Naive thymus-derived CD4-positive, alpha-beta T cell (primary cell): Measurements from ENCODE around the gene RAB40C. TPM values are rescaled to one million over a fixed set of nuclear protein-coding genes. Genes with fewer than 3 reads are reported as not detected.

Experiments
- ATAC-seq: fragments of 150-1000 bp; cut with Tn5 transposase; 2 replicates; pipeline ENCODE4 v1.10.0; 2021; ENCODE audit warnings: mild to moderate bottlenecking, moderate library complexity
- CTCF ChIA-PET: fragments of 350-600 bp; sonication (Branson Sonifier 250); formaldehyde crosslinking; loops from one replicate; lab custom pipeline; 2021; ENCODE audit warnings: antibody characterized with exemption; lab: Charles Lee
- POLR2A ChIA-PET: fragments of 350-600 bp; sonication (Branson Sonifier 250); formaldehyde crosslinking; loops from one replicate; lab custom pipeline; 2021; ENCODE audit warnings: antibody characterized with exemption, inconsistent platforms; lab: Charles Lee
- DNase-seq, 9 donors: peaks; one replicate each; pipeline versions ENCODE4 v3.0.0 to v3.0.0-alpha.2; 2020 to 2022; ENCODE audit warnings: mixed read lengths in 1 of 9
- H3K27ac ChIP-seq: one replicate; pipeline ENCODE4 v1.7.0; 2013; ENCODE audit warnings: mild to moderate bottlenecking, low read depth, low read length, moderate library complexity
- H3K27me3 ChIP-seq, 2 donors: one replicate each; pipeline ENCODE4 v1.7.0; 2013; ENCODE audit warnings: low read length in 2 of 2, mild to moderate bottlenecking in 2 of 2, moderate library complexity in 2 of 2; ENCODE audit not compliant: control insufficient read depth in 2 of 2, insufficient read depth in 2 of 2
- H3K36me3 ChIP-seq, 3 experiments: 1 replicate in 2 of 3; 2 replicates in 1 of 3; pipeline ENCODE4 v1.7.0; 2013; ENCODE audit warnings: low read length in 3 of 3, mild to moderate bottlenecking in 3 of 3, moderate library complexity in 1 of 3; ENCODE audit not compliant: insufficient read depth in 3 of 3, control insufficient read depth in 2 of 3
- H3K4me1 ChIP-seq, 2 donors: one replicate each; pipeline ENCODE4 v1.7.0; 2013; ENCODE audit warnings: low read length in 2 of 2, mild to moderate bottlenecking in 2 of 2, moderate library complexity in 1 of 2; ENCODE audit not compliant: control insufficient read depth in 2 of 2, insufficient read depth in 2 of 2
- H3K4me3 ChIP-seq: 2 replicates; pipeline ENCODE4 v1.7.0; 2013; ENCODE audit warnings: mild to moderate bottlenecking, low read length
- H3K9me3 ChIP-seq, 3 experiments: 1 replicate in 2 of 3; 2 replicates in 1 of 3; pipeline ENCODE4 v1.7.0; 2013; ENCODE audit warnings: low read length in 3 of 3; ENCODE audit not compliant: control insufficient read depth in 2 of 3
- H3K27ac Mint-ChIP-seq, 9 donors: one replicate each; pipeline ENCODE4 v1.8.0; 2020 to 2022; ENCODE audit warnings: mixed read lengths in 9 of 9, mild to moderate bottlenecking in 8 of 9, moderate library complexity in 5 of 9, inconsistent platforms in 2 of 9
- H3K27me3 Mint-ChIP-seq, 5 donors: one replicate each; pipeline ENCODE4 v1.8.0; 2021 to 2022; ENCODE audit warnings: mixed read lengths in 5 of 5, mild to moderate bottlenecking in 1 of 5
- H3K36me3 Mint-ChIP-seq, 5 donors: one replicate each; pipeline ENCODE4 v1.8.0; 2020 to 2022; ENCODE audit warnings: mixed read lengths in 5 of 5, mild to moderate bottlenecking in 3 of 5, inconsistent platforms in 1 of 5
- H3K4me1 Mint-ChIP-seq, 7 donors: one replicate each; pipeline ENCODE4 v1.8.0; 2020 to 2022; ENCODE audit warnings: mixed read lengths in 7 of 7, mild to moderate bottlenecking in 3 of 7, inconsistent platforms in 1 of 7
- H3K4me3 Mint-ChIP-seq, 10 donors: one replicate each; pipeline ENCODE4 v1.8.0; 2020 to 2022; ENCODE audit warnings: mild to moderate bottlenecking in 10 of 10, mixed read lengths in 10 of 10, moderate library complexity in 6 of 10, inconsistent platforms in 2 of 10
- H3K9me3 Mint-ChIP-seq, 11 donors: one replicate each; pipeline ENCODE4 v1.8.0; 2020 to 2022; ENCODE audit warnings: mixed read lengths in 11 of 11, mild to moderate bottlenecking in 4 of 11, inconsistent platforms in 1 of 11, moderate library complexity in 1 of 11
- intact Hi-C, 2 donors: fragments of 100-400 bp; cut with micrococcal nuclease; formaldehyde crosslinking; loops; one replicate each; pipeline ENCODE4 v1.15.1; 2023
- polyA plus RNA-seq, 2 donors: library from polyadenylated mRNA; unstranded; fragments of 300-500 nt; fragmentation: Illumina TruSeq; gene quantifications; one replicate each; pipeline ENCODE4 v1.2.3, GENCODE V29; 2021
- total RNA-seq, 6 experiments: library from RNA in 5 of 6; stranded (reverse) in 5 of 6; gene quantifications; 1 replicate in 5 of 6; 2 replicates in 1 of 6; pipeline ENCODE4 v1.2.3 and lab custom pipeline; 2021 to 2026

The RAB40C gene
- total and polyA plus RNA-seq, 7 experiments from 2014 or later: 7.9 to 23.2 (median 17.5) TPM

GRCh38 chr16:659618-660017, 69.8 kb downstream of the RAB40C start:
- Mint-ChIP-seq H3K27ac (no peak overlapping the region), H3K9me3 (no peaks in the 10 kb centered on the region), H3K4me1 (peaks cover 0 to 9% (median 4%) of the 10 kb centered on the region in 7 donors), H3K4me3 (no peak overlapping the region), H3K36me3 (no peaks in the 10 kb centered on the region), H3K27me3 (no peaks in the 10 kb centered on the region)
- Histone ChIP-seq H3K27ac (no peak overlapping the region), H3K4me3 (no peak overlapping the region), H3K4me1 (peaks cover 0 to 7% of the 10 kb centered on the region in 2 donors), H3K36me3 (no peaks in the 10 kb centered on the region), H3K27me3 (no peaks in the 10 kb centered on the region), H3K9me3 (no peaks in the 10 kb centered on the region)
- ChIA-PET POLR2A (no interaction called here), CTCF (interaction anchor here (0.6 kb wide), 1 partner anchor 67 kb away, joined by 3 read pairs; the partner anchor contains the start of gene HAGHL)
- DNase-seq (no peak), ATAC-seq (no peak)
- intact Hi-C loops: loop anchor here in 1 of 2 donors (2.0 kb wide), 3 partner anchors 19 to 307 kb away; partner anchors contain the start of genes AXIN1 and METTL26

- Histone ChIP-seq H3K27me3 (no peaks in the 10 kb centered on the region), H3K36me3 (no peaks in the 10 kb centered on the region), H3K4me1 (peaks cover 0 to 7% of the 10 kb centered on the region in 2 donors), H3K4me3 (no peak overlapping the region), H3K9me3 (no peaks in the 10 kb centered on the region), H3K27ac (peak overlapping the region; percentile 3)
- peaks cover 0 to 9% (median 4%) of the 10 kb centered on the region in 7 donors for H3K4me1 Mint-ChIP-seq
- no peaks in the 10 kb centered on the region for H3K27me3 Mint-ChIP-seq
- intact Hi-C loops: loop anchor here in 1 of 2 donors (2.0 kb wide), 3 partner anchors 19 to 307 kb away; partner anchors contain the start of genes AXIN1 and METTL26
- H3K27ac Mint-ChIP-seq: no peak overlapping the region
- DNase-seq (no peak), ATAC-seq (no peak)
- no peak overlapping the region for H3K4me3 Mint-ChIP-seq
- no peaks in the 10 kb centered on the region for H3K9me3 Mint-ChIP-seq
- POLR2A ChIA-PET: no interaction called here
- CTCF ChIA-PET: no interaction called here
- no peaks in the 10 kb centered on the region for H3K36me3 Mint-ChIP-seq
These were observed 70.2 kb downstream of the RAB40C start for GRCh38 chr16:660132-660458.

DNA sequence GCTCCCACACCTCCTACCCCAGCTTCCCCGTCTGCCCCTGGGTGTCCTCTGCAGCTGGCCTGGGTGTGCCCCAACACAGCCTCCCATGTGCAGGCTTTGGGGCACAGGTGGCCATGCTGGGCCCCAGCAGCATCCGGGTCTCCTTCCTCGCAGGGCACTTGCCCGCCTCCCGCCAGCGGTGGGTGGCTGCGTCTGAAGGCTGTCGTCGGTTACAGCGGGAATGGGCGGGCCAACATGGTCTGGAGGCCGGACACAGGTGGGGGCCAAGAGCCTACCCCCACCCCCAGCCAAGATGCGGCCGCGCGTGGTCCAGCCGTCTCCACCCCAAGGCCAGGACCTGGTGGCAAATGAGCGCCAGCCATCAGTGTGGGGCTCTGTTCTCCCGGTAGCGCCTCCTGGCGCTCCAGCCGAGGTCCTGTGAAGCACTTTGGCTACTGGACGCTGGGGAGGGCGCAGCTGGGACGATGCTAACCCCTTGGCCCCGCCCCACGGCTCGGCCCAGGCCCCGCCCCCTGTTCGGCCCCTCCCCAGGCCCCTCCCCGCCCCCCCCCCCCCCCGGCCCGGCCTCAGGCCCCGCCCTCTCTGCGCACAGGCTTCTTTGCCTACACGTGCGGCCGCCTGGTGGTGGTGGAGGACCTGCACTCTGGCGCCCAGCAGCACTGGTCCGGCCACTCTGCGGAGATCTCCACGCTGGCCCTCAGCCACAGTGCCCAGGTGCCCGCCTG, 70.8 kb downstream of the RAB40C start:
- Mint-ChIP-seq H3K4me1 (peaks cover 0 to 9% (median 4%) of the 10 kb centered on the region in 7 donors), H3K27me3 (no peaks in the 10 kb centered on the region), H3K4me3 (peak overlapping the region in 3 of 10 donors; percentile 33 to 37 (median 35)), H3K36me3 (no peaks in the 10 kb centered on the region), H3K27ac (peak overlapping the region in 2 of 9 donors; percentile 45 to 46), H3K9me3 (no peaks in the 10 kb centered on the region)
- POLR2A ChIA-PET: no interaction called here
- no peaks in the 10 kb centered on the region for H3K27me3 ChIP-seq
- no peak overlapping the region for H3K4me3 ChIP-seq
- peak in 8 of 9 donors; percentile 44 to 74 (median 59) for DNase-seq
- H3K4me1 ChIP-seq: peaks cover 0 to 7% of the 10 kb centered on the region in 2 donors
- H3K9me3 ChIP-seq: no peaks in the 10 kb centered on the region
- CTCF ChIA-PET: no interaction called here
- intact Hi-C loops: loop anchor here (1.0 to 2.0 kb wide), 4 partner anchors 18 to 308 kb away; partner anchors contain the start of genes AXIN1 (in 1 of the 2) and METTL26 (in 1 of the 2)
- peak; percentile 90 for ATAC-seq
- H3K27ac ChIP-seq: peak overlapping the region; percentile 3
- H3K36me3 ChIP-seq: no peaks in the 10 kb centered on the region

DNA sequence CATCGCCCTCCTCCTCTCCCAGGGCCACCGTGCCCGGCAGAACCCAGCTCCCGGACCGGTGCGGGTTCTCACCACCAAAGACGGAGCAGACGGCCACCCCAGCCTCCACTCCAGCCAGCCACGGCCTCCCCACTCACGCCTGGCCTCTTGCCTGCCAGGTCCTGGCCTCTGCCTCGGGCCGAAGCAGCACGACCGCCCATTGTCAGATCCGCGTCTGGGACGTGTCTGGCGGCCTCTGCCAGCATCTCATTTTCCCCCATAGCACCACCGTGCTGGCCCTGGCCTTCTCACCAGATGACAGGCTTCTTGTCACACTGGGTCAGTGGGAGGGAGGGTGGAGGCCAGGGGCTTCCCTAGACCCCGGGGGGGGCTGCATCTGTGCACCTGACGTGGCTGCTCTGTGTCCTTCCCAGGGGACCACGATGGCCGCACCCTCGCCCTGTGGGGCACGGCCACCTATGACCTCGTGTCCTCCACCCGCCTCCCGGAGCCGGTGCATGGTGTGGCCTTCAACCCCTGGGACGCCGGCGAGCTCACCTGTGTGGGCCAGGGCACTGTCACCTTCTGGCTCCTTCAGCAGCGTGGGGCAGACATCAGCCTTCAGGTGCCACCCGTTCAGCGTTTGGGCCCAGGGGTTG, 71.4 kb downstream of the RAB40C start:
- peaks cover 0 to 9% (median 4%) of the 10 kb centered on the region in 7 donors for H3K4me1 Mint-ChIP-seq
- Histone ChIP-seq H3K4me3 (no peak overlapping the region), H3K36me3 (no peaks in the 10 kb centered on the region), H3K4me1 (peaks cover 0 to 7% of the 10 kb centered on the region in 2 donors), H3K27me3 (no peaks in the 10 kb centered on the region), H3K9me3 (no peaks in the 10 kb centered on the region), H3K27ac (no peak overlapping the region)
- POLR2A ChIA-PET: interaction anchor here (0.6 kb wide), 1 partner anchor 265 kb away, joined by 5 read pairs; no protein-coding TSS in a partner anchor
- no peaks in the 10 kb centered on the region for H3K27me3 Mint-ChIP-seq
- DNase-seq (no peak), ATAC-seq (no peak)
- no peaks in the 10 kb centered on the region for H3K36me3 Mint-ChIP-seq
- no peaks in the 10 kb centered on the region for H3K9me3 Mint-ChIP-seq
- peak overlapping the region in 2 of 9 donors; percentile 45 to 46 for H3K27ac Mint-ChIP-seq
- H3K4me3 Mint-ChIP-seq: peak overlapping the region in 4 of 10 donors; percentile 33 to 45 (median 36)
- intact Hi-C loops: loop anchor here (1.0 to 2.0 kb wide), 4 partner anchors 17 to 309 kb away; partner anchors contain the start of genes AXIN1 (in 1 of the 2) and METTL26 (in 1 of the 2)
- CTCF ChIA-PET: no interaction called here

- POLR2A ChIA-PET: interaction anchor here (0.6 kb wide), 1 partner anchor 266 kb away, joined by 5 read pairs; no protein-coding TSS in a partner anchor
These were observed 72.2 kb downstream of the RAB40C start for GRCh38 chr16:662095-662494.

DNA sequence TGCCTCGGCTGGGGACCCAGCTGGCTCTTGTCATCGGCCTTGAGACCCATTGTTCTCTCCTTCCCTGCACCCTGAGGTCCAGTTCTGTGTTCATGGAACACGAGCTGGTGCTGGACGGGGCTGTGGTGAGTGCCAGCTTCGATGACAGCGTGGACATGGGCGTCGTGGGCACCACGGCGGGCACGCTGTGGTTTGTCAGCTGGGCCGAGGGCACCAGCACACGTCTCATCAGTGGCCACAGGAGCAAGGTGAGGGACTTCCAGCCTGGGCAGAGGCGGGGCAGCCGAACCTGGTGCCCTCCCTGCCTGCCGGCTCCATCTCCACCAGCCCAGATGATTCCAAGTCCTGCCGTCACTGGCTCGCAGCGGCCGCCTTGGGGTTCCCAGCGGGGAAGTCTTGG, 72.7 kb downstream of the RAB40C start:
- no peaks in the 10 kb centered on the region for H3K27me3 ChIP-seq
- POLR2A ChIA-PET: interaction anchor here (0.7 kb wide), 1 partner anchor 23 kb away, joined by 3 read pairs; no protein-coding TSS in a partner anchor
- no peak overlapping the region for H3K4me3 Mint-ChIP-seq
- DNase-seq (no peak), ATAC-seq (no peak)
- peak overlapping the region in 1 of 9 donors; percentile 25 for H3K27ac Mint-ChIP-seq
- no peaks in the 10 kb centered on the region for H3K36me3 Mint-ChIP-seq
- CTCF ChIA-PET: no interaction called here
- intact Hi-C loops: no loop called here
- H3K27me3 Mint-ChIP-seq: no peaks in the 10 kb centered on the region
- H3K4me1 ChIP-seq: peaks cover 8 to 19% of the 10 kb centered on the region in 2 donors
- H3K4me1 Mint-ChIP-seq: peaks cover 0 to 13% (median 6%) of the 10 kb centered on the region in 7 donors
- H3K36me3 ChIP-seq: no peaks in the 10 kb centered on the region
- H3K9me3 ChIP-seq: no peaks in the 10 kb centered on the region
- no peaks in the 10 kb centered on the region for H3K9me3 Mint-ChIP-seq
- no peak overlapping the region for H3K4me3 ChIP-seq
- no peak overlapping the region for H3K27ac ChIP-seq

More at GRCh38 chr16:662095-662494, 72.2 kb downstream of the RAB40C start:
- peaks cover 3 to 14% of the 10 kb centered on the region in 2 donors for H3K4me1 ChIP-seq
- Mint-ChIP-seq H3K27ac (no peak overlapping the region), H3K27me3 (no peaks in the 10 kb centered on the region), H3K9me3 (no peaks in the 10 kb centered on the region), H3K36me3 (no peaks in the 10 kb centered on the region), H3K4me1 (peaks cover 0 to 9% (median 4%) of the 10 kb centered on the region in 7 donors), H3K4me3 (no peak overlapping the region)
- H3K9me3 ChIP-seq: no peaks in the 10 kb centered on the region
- H3K4me3 ChIP-seq: no peak overlapping the region
- CTCF ChIA-PET: no interaction called here
- H3K36me3 ChIP-seq: no peaks in the 10 kb centered on the region
- ATAC-seq (no peak), DNase-seq (no peak)
- H3K27me3 ChIP-seq: no peaks in the 10 kb centered on the region
- intact Hi-C loops: no loop called here
- no peak overlapping the region for H3K27ac ChIP-seq
